Chondrocyte (in vitro differentiated cells): ENCODE results near the gene KDM4C. TPM values are rescaled to one million over a fixed set of nuclear protein-coding genes. Genes with fewer than 3 reads are reported as not detected.

Source experiments
- DNase-seq: peaks from one replicate; pipeline ENCODE4 v3.0.0; 2021; ENCODE audit warnings: mixed read lengths, low spot score
- H3K27ac Mint-ChIP-seq: one replicate; pipeline ENCODE4 v1.8.0; 2021; ENCODE audit warnings: mild to moderate bottlenecking, moderate library complexity, mixed read lengths; ENCODE audit not compliant: unreplicated experiment
- H3K27me3 Mint-ChIP-seq: 2 replicates; pipeline ENCODE4 v1.8.0; 2021; ENCODE audit warnings: low read depth, mixed read lengths
- H3K36me3 Mint-ChIP-seq: 2 replicates; pipeline ENCODE4 v1.8.0; 2021; ENCODE audit warnings: low read depth, mixed read lengths
- H3K4me1 Mint-ChIP-seq: 2 replicates; pipeline ENCODE4 v1.8.0; 2021; ENCODE audit warnings: low read depth, mild to moderate bottlenecking, mixed read lengths
- H3K4me3 Mint-ChIP-seq: one replicate; pipeline ENCODE4 v1.8.0; 2021; ENCODE audit warnings: mild to moderate bottlenecking, moderate library complexity, mixed read lengths; ENCODE audit not compliant: unreplicated experiment
- H3K9me3 Mint-ChIP-seq: 2 replicates; pipeline ENCODE4 v1.8.0; 2021; ENCODE audit warnings: low read depth, mixed read lengths
- total RNA-seq: library from RNA; stranded (reverse); gene quantifications from 3 replicates; pipeline ENCODE4 v1.2.1, GENCODE V29; 2021
- TF ChIP-seq, protein P1 (sequence below): fragments of 200-600 bp; sonication (generic); IDR thresholded peaks from 2 replicates; pipeline ENCODE4 v1.5.0; 2021; ENCODE audit warnings: antibody characterized with exemption, mild to moderate bottlenecking, moderate library complexity

KDM4C gene
- total RNA-seq, 1 donor from 2014 or later: 18.1 TPM

DNA sequence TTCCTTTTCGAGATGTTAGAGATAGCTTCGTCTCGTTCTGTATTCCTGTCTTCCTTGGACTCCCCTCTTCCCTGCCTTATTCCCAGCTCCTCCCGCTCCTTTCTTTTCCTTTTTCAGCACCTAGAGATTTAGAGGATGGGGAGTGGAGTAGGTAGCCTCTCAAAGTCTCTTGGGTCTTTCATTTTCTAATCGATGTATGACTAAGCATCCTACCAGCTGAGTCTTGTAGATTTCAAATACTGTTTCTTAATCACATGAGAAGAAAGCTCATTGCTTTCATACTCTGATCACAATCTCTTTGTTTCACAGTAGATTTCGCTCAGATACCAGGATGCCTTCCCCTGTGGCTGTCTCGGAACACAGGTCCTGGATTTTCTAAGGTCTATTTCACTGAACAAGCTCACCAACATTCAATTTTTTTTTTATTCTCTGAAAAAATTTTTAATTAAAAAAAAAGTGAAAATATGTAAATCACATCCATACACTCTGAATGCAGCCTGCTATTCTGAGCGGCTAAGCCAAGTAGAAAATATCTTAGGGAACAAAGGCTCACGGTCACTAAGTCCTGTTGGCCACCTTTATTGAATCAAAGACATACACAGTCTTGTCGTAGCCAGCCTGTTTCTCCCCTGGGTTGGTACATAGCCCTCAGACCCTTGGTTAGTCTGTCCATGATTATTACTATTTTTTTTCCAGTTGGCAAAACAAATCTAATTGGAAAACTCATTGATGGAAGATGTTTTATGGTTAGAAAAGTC, 413.8 kb downstream of the KDM4C start:
- peak overlapping the region; percentile 13 for H3K27ac Mint-ChIP-seq
- TF ChIP-seq, protein P1, sequence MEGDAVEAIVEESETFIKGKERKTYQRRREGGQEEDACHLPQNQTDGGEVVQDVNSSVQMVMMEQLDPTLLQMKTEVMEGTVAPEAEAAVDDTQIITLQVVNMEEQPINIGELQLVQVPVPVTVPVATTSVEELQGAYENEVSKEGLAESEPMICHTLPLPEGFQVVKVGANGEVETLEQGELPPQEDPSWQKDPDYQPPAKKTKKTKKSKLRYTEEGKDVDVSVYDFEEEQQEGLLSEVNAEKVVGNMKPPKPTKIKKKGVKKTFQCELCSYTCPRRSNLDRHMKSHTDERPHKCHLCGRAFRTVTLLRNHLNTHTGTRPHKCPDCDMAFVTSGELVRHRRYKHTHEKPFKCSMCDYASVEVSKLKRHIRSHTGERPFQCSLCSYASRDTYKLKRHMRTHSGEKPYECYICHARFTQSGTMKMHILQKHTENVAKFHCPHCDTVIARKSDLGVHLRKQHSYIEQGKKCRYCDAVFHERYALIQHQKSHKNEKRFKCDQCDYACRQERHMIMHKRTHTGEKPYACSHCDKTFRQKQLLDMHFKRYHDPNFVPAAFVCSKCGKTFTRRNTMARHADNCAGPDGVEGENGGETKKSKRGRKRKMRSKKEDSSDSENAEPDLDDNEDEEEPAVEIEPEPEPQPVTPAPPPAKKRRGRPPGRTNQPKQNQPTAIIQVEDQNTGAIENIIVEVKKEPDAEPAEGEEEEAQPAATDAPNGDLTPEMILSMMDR: no peak
- H3K36me3 Mint-ChIP-seq: peaks cover 8% of the 10 kb centered on the region
- H3K9me3 Mint-ChIP-seq: no peaks in the 10 kb centered on the region
- no peak overlapping the region for H3K4me3 Mint-ChIP-seq
- DNase-seq: no peak
- no peaks in the 10 kb centered on the region for H3K27me3 Mint-ChIP-seq
- peaks cover 16% of the 10 kb centered on the region for H3K4me1 Mint-ChIP-seq

DNA sequence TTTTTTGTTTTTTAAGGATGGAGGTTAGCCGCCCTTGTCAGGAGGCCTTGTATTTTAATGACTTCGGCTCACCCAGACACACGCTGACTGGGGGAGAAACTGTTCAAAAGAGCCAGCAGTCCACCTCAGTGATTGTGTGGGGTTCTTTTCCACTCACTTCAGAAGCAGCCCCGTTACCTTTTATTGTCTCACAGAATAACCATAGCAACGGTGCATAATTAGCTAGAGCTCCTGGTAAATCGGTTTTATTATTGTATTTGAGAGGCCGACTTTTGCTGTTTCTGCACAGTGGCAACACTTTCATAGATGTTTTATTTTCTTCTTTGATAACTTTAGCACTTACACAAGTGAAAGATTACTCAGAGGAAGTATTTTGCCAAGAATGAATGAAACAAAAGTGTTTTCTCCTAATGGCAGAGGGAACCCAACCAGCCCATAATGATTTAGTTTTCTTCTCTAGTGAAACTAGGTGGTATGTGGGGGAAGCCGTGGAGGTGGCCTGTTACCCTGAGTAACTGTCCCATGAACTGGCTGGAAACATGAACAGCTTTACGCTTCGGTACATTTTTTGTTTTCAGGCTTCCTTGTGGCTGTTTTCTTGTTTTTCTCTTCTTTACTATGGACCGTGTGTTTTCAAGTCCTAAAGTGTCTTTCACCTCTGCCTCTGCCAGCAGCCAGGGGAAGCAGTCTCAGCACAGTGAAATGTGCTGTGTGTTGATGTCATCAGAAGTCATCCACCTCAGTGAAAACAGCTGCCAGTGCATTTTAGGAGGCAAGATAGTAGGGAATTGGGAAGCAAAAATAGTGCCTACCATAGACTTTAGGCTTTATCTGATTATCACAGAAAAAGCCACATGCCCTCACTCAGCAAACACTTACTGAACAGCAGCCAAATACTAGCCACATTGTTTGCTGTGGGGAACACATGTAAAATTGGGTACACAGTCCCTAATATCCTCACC, 414.7 kb downstream of the KDM4C start:
- no peaks in the 10 kb centered on the region for H3K9me3 Mint-ChIP-seq
- H3K4me3 Mint-ChIP-seq: no peak overlapping the region
- H3K4me1 Mint-ChIP-seq: peaks cover 16% of the 10 kb centered on the region
- TF ChIP-seq, protein P1: no peak
- DNase-seq: no peak
- H3K36me3 Mint-ChIP-seq: peaks cover 8% of the 10 kb centered on the region
- H3K27me3 Mint-ChIP-seq: no peaks in the 10 kb centered on the region
- no peak overlapping the region for H3K27ac Mint-ChIP-seq

DNA sequence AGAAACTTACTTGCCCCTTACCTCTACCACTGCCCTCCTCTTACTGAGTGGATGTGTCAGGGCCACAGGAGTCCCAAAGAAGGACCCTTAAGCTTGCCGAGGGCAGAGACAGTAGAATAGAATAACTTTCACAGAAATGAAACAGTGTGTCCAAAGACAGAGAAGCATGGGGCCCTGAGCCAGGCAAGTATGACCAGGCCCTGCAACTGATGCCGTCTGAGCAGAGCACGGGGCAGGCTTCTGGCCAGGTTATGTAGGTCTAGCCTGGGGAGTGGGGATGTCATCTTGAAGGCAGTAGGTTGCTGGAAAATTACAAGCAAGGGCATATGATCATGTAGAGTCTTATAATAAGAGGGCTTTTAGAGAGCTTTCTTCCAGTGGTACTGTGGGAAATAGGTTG, 415.4 kb downstream of the KDM4C start:
- DNase-seq: no peak
- peaks cover 14% of the 10 kb centered on the region for H3K36me3 Mint-ChIP-seq
- no peaks in the 10 kb centered on the region for H3K27me3 Mint-ChIP-seq
- H3K4me3 Mint-ChIP-seq: no peak overlapping the region
- H3K9me3 Mint-ChIP-seq: no peaks in the 10 kb centered on the region
- TF ChIP-seq, protein P1: no peak
- H3K4me1 Mint-ChIP-seq: peaks cover 16% of the 10 kb centered on the region
- no peak overlapping the region for H3K27ac Mint-ChIP-seq

DNA sequence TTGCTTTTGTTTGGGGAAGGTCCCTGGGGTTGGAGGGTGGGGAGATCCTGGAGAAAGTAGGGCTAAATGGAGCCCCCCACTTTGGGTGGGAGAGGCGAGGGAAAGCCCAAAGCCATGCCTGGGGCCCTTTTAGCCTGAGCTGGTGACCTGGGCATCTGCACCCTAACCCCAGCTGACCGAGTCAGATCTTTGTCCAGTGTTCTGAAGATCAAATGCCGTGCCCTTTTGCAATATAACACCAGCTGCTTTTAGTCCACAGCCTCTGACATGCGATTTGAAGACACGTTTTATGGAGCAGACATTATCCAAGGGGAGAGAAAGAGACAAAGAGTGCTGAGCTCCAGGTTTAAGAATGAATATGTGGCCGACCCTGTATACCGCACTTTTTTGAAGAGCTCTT, 416.5 kb downstream of the KDM4C start:
- no peak for DNase-seq
- Mint-ChIP-seq H3K27ac (no peak overlapping the region), H3K36me3 (peaks cover 14% of the 10 kb centered on the region), H3K4me1 (peaks cover 16% of the 10 kb centered on the region), H3K27me3 (no peaks in the 10 kb centered on the region), H3K9me3 (no peaks in the 10 kb centered on the region), H3K4me3 (no peak overlapping the region)
- TF ChIP-seq, protein P1: no peak

DNA sequence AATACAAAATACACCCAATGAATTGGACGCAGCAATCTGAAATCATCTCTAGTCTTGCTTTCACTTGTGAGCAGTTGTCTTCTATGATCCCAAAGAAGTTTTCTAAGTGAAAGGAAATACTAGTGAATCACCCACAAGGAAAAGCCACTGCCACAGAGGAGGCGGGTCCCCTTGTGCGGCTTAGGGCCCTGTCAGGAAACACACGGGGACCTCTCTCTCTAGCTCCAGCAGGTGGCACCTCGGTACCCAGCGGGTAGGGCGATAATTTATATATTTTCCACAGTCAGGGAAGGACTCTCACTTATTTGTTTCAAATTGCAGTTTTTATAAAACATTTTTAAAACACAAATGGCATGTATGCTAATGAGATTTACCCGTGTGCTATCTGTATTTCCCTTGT, 417.1 kb downstream of the KDM4C start:
- no peak for DNase-seq
- TF ChIP-seq, protein P1: no peak
- Mint-ChIP-seq H3K4me3 (no peak overlapping the region), H3K9me3 (no peaks in the 10 kb centered on the region), H3K36me3 (peaks cover 13% of the 10 kb centered on the region), H3K27me3 (no peaks in the 10 kb centered on the region), H3K4me1 (peaks cover 10% of the 10 kb centered on the region), H3K27ac (no peak overlapping the region)
